ENCODE data around the gene PNMA6E. TPM values are rescaled to one million over a fixed set of nuclear protein-coding genes. Genes with fewer than 3 reads are reported as not detected.

PNMA6E gene
- total and polyA plus RNA-seq, 9 of the 15 experiments (the other 6 are each of a cell fraction or from before 2014, with no cell fraction given), result 0.03 TPM; not detected in 8

GRCh38 chrX:153433781-153434285 lies 32.7 kb upstream of the PNMA6E start (continued):
- TF ChIP-seq CTCF (IDR thresholded peaks at IDR 0.05 in 2 of 3, conservative IDR thresholded peaks at IDR 0.05 in 1 of 3; ENCODE audit: insufficient read depth in 2 of 3, low read depth in 1 of 3, low read length in 3 of 3), result no peak
- no peak for TF ChIP-seq GABPB1 (CRISPR knock-in tag; IDR thresholded peaks at IDR 0.05)
- no peak for TF ChIP-seq ZNF398 (CRISPR knock-in tag; IDR thresholded peaks at IDR 0.05)
- no peak for TF ChIP-seq ZNF584 (CRISPR knock-in tag; IDR thresholded peaks at IDR 0.05; ENCODE audit: low read depth)
- no peak for TF ChIP-seq SP2 (IDR thresholded peaks at IDR 0.05; ENCODE audit: extremely low read depth, low read depth, low read length, poor library complexity, severe bottlenecking)
- TF ChIP-seq ZNF253 (CRISPR knock-in tag; conservative IDR thresholded peaks at IDR 0.05), result no peak
- TF ChIP-seq ZNF121 (CRISPR knock-in tag; conservative IDR thresholded peaks at IDR 0.05), result no peak
- no peak for TF ChIP-seq EGR1 (conservative IDR thresholded peaks at IDR 0.05)
- TF ChIP-seq TEAD1 (CRISPR knock-in tag; IDR thresholded peaks at IDR 0.05), result no peak
- no peak for TF ChIP-seq PML (IDR thresholded peaks at IDR 0.05; ENCODE audit: low read length)
- TF ChIP-seq SMARCA5 (IDR thresholded peaks at IDR 0.05), result no peak

Measured in K562 (cell line).